Stimulated activated CD8-positive, alpha-beta memory T cell treated with anti-CD3 and anti-CD28 coated beads, Interleukin-4, amount 100 ng/mL, for 24 hours (primary cell): Measurements from ENCODE around the gene TCF7L1.

ENCODE experiments used
- DNase-seq: peaks from one replicate; pipeline ENCODE4 v3.0.0-alpha.2; 2020; ENCODE audit warnings: low read depth

TCF7L1 gene

DNA sequence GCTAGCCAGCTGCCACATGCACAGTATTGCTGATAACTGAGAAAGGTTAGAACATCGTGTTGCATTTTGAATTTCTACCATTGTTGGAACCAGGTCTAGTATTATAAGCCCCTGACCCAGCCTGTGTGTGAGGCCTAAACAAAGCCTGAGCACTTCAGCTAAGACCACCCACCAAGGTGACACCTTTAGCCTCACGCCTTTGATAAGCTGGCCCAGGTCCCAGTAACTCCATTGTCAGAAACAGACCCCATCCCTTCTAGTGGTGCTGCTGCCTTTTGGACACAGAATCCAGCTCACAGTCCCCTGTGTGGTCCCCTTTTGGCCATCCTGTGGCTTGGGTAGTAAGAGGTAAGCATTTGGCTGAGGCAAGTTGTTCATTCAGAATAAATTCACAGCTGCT is 223.0 kb downstream of the TCF7L1 start:
- no peak for DNase-seq

DNA sequence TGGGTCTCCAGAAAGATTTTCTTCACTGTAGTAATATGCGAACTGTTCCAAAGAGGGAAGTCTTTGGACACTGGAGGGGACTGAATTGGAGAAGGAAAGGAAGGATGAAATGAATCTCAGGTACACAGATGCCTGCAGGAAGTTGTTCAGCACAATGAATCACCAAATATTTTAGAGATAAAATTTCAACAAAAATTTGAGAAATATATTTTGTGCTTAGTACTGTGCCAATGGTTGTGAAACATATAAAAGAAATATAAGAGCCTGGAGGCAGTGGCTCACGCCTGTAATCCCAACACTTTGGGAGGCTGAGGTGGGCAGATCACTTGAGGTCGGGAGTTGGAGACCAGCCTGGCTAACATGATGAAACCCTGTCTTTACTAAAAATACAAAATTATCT is 224.5 kb downstream of the TCF7L1 start:
- DNase-seq: no peak
